ENCODE results near the gene PDZD8.

Gene PDZD8

GRCh38 chr10:117390420-117390819 is 15.2 kb upstream of the PDZD8 start:
- DNase-seq: no peak

- no peak for DNase-seq
Observed at GRCh38 chr10:117386805-117387204, 11.6 kb upstream of the PDZD8 start.

- DNase-seq: no peak
Observed at GRCh38 chr10:117382861-117383260, 7.6 kb upstream of the PDZD8 start.

- no peak for DNase-seq
Observed at GRCh38 chr10:117374506-117375359, 507 bp downstream of the PDZD8 start.

GRCh38 chr10:117373823-117374505 is 1.3 kb downstream of the PDZD8 start:
- DNase-seq: peak; percentile 53

GRCh38 chr10:117370205-117370604 is 5.0 kb downstream of the PDZD8 start:
- peak; percentile 47 for DNase-seq

GRCh38 chr10:117367718-117368117 is 7.5 kb downstream of the PDZD8 start:
- DNase-seq: no peak

GRCh38 chr10:117366741-117367140 is 8.5 kb downstream of the PDZD8 start:
- DNase-seq: no peak

GRCh38 chr10:117365612-117366011 is 9.6 kb downstream of the PDZD8 start:
- no peak for DNase-seq

- peak; percentile 65 for DNase-seq
Observed at GRCh38 chr10:117364110-117364960, 10.9 kb downstream of the PDZD8 start.

- peak; percentile 60 for DNase-seq
Observed at GRCh38 chr10:117363028-117363427, 12.2 kb downstream of the PDZD8 start.

- peak; percentile 61 for DNase-seq
Observed at GRCh38 chr10:117362313-117362712, 12.9 kb downstream of the PDZD8 start.

GRCh38 chr10:117360994-117361667 is 14.1 kb downstream of the PDZD8 start:
- DNase-seq: peak; percentile 73

GRCh38 chr10:117360016-117360415 is 15.2 kb downstream of the PDZD8 start:
- peak; percentile 22 for DNase-seq

GRCh38 chr10:117355072-117355471 is 20.2 kb downstream of the PDZD8 start:
- DNase-seq: no peak

GRCh38 chr10:117353684-117354083 is 21.6 kb downstream of the PDZD8 start:
- DNase-seq: no peak

GRCh38 chr10:117352724-117353123 is 22.5 kb downstream of the PDZD8 start:
- DNase-seq: no peak

- DNase-seq: no peak
Observed at GRCh38 chr10:117351996-117352395, 23.2 kb downstream of the PDZD8 start.

- DNase-seq: no peak
Observed at GRCh38 chr10:117351558-117351957, 23.7 kb downstream of the PDZD8 start.

GRCh38 chr10:117350909-117351308 is 24.3 kb downstream of the PDZD8 start:
- no peak for DNase-seq

- DNase-seq: no peak
Observed at GRCh38 chr10:117348236-117348635, 27.0 kb downstream of the PDZD8 start.

- DNase-seq: no peak
Observed at GRCh38 chr10:117346574-117346973, 28.7 kb downstream of the PDZD8 start.

GRCh38 chr10:117345143-117345542 is 30.1 kb downstream of the PDZD8 start:
- DNase-seq: peak; percentile 18

Data from fibroblast of skin of right biceps (primary cell).